MM.1S (cell line): ENCODE data around the gene CDC23.

ENCODE experiments used
- CTCF ChIP-seq: fragments of 300-600 bp; sonication (generic); IDR thresholded peaks from 2 replicates; pipeline ENCODE4 v1.5.1; 2016; ENCODE audit warnings: antibody characterized with exemption, low read length, mixed read lengths
- EZH2 ChIP-seq: fragments of 300-600 bp; sonication (generic); optimal IDR thresholded peaks from 2 replicates; pipeline ENCODE3; 2017; ENCODE audit warnings: low read depth, mild to moderate bottlenecking, antibody characterized with exemption, low read length, mixed read lengths
- EZH2phosphoT487 ChIP-seq: fragments of 300-600 bp; sonication (generic); IDR thresholded peaks from 2 replicates; pipeline ENCODE4 v1.6.1; 2018; ENCODE audit warnings: antibody characterized with exemption, low read length

GRCh38 chr5:138169124-138169523 lies 44.0 kb downstream of the CDC23 start:
- TF ChIP-seq CTCF (no peak), EZH2phosphoT487 (no peak), EZH2 (no peak)
